ENCODE data around the gene EFCAB5. TPM values are rescaled to one million over a fixed set of nuclear protein-coding genes. Genes with fewer than 3 reads are reported as not detected.

Gene EFCAB5
- total and polyA plus RNA-seq, 10 of the 15 experiments (the other 5 are each of a cell fraction or from before 2014, with no cell fraction given) = 0.39 to 2.6 (median 1.0) TPM

DNA sequence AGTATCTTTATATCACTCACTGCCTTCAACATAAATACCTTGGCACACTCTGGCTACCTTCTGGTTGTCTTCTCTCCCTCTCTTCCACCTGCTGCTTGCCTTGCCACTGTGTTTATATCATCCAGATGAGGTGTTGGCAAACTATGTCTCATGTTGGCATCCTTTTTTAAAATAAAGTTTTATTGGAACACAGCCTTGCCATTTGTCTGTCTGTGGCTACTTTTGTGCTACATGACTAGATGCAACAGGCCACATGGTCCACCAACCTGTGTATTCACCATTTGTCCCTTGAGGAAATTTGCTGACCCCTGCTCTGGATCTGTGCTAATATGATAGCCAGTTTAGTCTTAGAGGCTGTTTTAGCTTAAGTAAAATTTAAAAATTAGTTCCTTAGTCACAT, 212.0 kb downstream of the EFCAB5 start:
- peaks cover 15% of the 10 kb centered on the region for H3K79me2 ChIP-seq (ENCODE audit: control insufficient read depth, insufficient read depth, low read length)
- no peak overlapping the region for H3K27ac ChIP-seq (ENCODE audit: control insufficient read depth, insufficient read depth)
- POLR2A ChIA-PET = no interaction called here

More for the DNA sequence above, 212.0 kb downstream of the EFCAB5 start:
- intact Hi-C loops (cut with micrococcal nuclease; ENCODE audit: unreplicated experiment) = no loop called here
- Histone ChIP-seq H3K9me3 (replicated peaks; ENCODE audit: control insufficient read depth, insufficient read depth, low read length) (peaks cover 3% of the 10 kb centered on the region), H3K27me3 (replicated peaks in 1 of 2; ENCODE audit: control insufficient read depth in 2 of 2, insufficient read depth in 2 of 2, low read length in 1 of 2) (no peaks in the 10 kb centered on the region), H3K4me3 (no peak overlapping the region), H2AFZ (ENCODE audit: control insufficient read depth, low read depth, low read length) (no peak overlapping the region), H3K4me2 (ENCODE audit: control insufficient read depth, insufficient read depth) (no peak overlapping the region), H4K20me1 (ENCODE audit: control insufficient read depth, insufficient read depth) (no peaks in the 10 kb centered on the region), H3K36me3 (ENCODE audit: control insufficient read depth in 2 of 2, insufficient read depth in 2 of 2, low read length in 1 of 2) (peaks cover 0 to 3% of the 10 kb centered on the region in 2 experiments; a peak in 2 of 4 replicates), H3K9ac (ENCODE audit: control insufficient read depth, insufficient read depth, low read length) (no peak overlapping the region), H3K4me1 (ENCODE audit: control insufficient read depth, insufficient read depth, low read length) (no peaks in the 10 kb centered on the region; the same call in 1 of the 2 replicates)
- RAD21 ChIA-PET (ENCODE audit: unreplicated experiment) = no interaction called here
- ATAC-seq (no peak), DNase-seq (ENCODE audit: low read depth, low spot score) (no peak), FAIRE-seq (no peak)
- in situ Hi-C loops (cut with MboI) = no loop called here
- SMC1A ChIA-PET (ENCODE audit: uncharacterized antibody, unreplicated experiment) = interaction anchor here (2.6 kb wide), 1 partner anchor 28 kb away, joined by 16 read pairs; no protein-coding TSS in a partner anchor
- TF ChIP-seq, protein P1, sequence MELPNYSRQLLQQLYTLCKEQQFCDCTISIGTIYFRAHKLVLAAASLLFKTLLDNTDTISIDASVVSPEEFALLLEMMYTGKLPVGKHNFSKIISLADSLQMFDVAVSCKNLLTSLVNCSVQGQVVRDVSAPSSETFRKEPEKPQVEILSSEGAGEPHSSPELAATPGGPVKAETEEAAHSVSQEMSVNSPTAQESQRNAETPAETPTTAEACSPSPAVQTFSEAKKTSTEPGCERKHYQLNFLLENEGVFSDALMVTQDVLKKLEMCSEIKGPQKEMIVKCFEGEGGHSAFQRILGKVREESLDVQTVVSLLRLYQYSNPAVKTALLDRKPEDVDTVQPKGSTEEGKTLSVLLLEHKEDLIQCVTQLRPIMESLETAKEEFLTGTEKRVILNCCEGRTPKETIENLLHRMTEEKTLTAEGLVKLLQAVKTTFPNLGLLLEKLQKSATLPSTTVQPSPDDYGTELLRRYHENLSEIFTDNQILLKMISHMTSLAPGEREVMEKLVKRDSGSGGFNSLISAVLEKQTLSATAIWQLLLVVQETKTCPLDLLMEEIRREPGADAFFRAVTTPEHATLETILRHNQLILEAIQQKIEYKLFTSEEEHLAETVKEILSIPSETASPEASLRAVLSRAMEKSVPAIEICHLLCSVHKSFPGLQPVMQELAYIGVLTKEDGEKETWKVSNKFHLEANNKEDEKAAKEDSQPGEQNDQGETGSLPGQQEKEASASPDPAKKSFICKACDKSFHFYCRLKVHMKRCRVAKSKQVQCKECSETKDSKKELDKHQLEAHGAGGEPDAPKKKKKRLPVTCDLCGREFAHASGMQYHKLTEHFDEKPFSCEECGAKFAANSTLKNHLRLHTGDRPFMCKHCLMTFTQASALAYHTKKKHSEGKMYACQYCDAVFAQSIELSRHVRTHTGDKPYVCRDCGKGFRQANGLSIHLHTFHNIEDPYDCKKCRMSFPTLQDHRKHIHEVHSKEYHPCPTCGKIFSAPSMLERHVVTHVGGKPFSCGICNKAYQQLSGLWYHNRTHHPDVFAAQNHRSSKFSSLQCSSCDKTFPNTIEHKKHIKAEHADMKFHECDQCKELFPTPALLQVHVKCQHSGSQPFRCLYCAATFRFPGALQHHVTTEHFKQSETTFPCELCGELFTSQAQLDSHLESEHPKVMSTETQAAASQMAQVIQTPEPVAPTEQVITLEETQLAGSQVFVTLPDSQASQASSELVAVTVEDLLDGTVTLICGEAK (IDR thresholded peaks at IDR 0.05; ENCODE audit: borderline replicate concordance) = peak; percentile 51; the same call in 1 of the 2 replicates
- no peak for TF ChIP-seq CBX5 (IDR thresholded peaks at IDR 0.05; ENCODE audit: low read depth)
- no TSS peak for BruUV-seq (replicated peaks)
- CTCF ChIA-PET = interaction anchor here (1.3 kb wide), 1 partner anchor 28 kb away, joined by 7 read pairs; no protein-coding TSS in a partner anchor

Measured in GM12878 (cell line).